OCI-LY3 (cell line): ENCODE results near the gene SERPINH1.
A peak's percentile ranks its signal among the peaks of the same experiment; 100 is the strongest.

Experiments used
- H2AFZ ChIP-seq: fragments of 200-600, 300-600 bp; shearing (Covaris generic); 2 replicates; pipeline ENCODE4 v1.6.0; 2014; ENCODE audit warnings: antibody characterized with exemption, low read depth, low read length
- H3K27ac ChIP-seq: fragments of 200-600, 300-600 bp; sonication (generic); 2 replicates; pipeline ENCODE4 v1.5.1; 2014; ENCODE audit warnings: mild to moderate bottlenecking, low read length, moderate library complexity, mixed read lengths
- H3K27me3 ChIP-seq: fragments of 200-600, 300-600 bp; sonication (generic); 2 replicates; pipeline ENCODE4 v1.6.1; 2014; ENCODE audit warnings: low read depth, low read length, mixed read lengths
- H3K36me3 ChIP-seq: fragments of 200-600, 300-600 bp; sonication (generic); replicated peaks from 2 replicates; pipeline ENCODE3; 2014; ENCODE audit warnings: low read depth, low read length, mixed read lengths
- H3K4me1 ChIP-seq: fragments of 300-600, 200-600 bp; sonication (generic); 2 replicates; pipeline ENCODE4 v1.6.1; 2014; ENCODE audit warnings: low read length, mixed read lengths
- H3K4me2 ChIP-seq: fragments of 200-600, 300-600 bp; sonication (generic); 2 replicates; pipeline ENCODE4 v1.6.1; 2014; ENCODE audit warnings: low read length, mixed read lengths
- H3K4me3 ChIP-seq: fragments of 300-600, 200-600 bp; sonication (generic); 2 replicates; pipeline ENCODE4 v1.5.1; 2014; ENCODE audit warnings: antibody characterized with exemption, mild to moderate bottlenecking, low read length, moderate library complexity
- H3K79me2 ChIP-seq: fragments of 300-600, 200-600 bp; shearing (Covaris generic); 2 replicates; pipeline ENCODE4 v1.6.1; 2014; ENCODE audit warnings: mild to moderate bottlenecking, low read length, mixed read lengths
- H3K9ac ChIP-seq: fragments of 300-600, 200-600 bp; shearing (Covaris generic); 2 replicates; pipeline ENCODE4 v1.6.0; 2014; ENCODE audit warnings: mild to moderate bottlenecking, low read length, moderate library complexity
- H3K9me3 ChIP-seq: fragments of 200-600, 300-600 bp; shearing (Covaris generic); 2 replicates; pipeline ENCODE4 v1.6.1; 2014; ENCODE audit warnings: low read length, mixed read lengths; ENCODE audit not compliant: insufficient read depth
- H4K20me1 ChIP-seq: fragments of 200-600, 300-600 bp; sonication (generic); 2 replicates; pipeline ENCODE4 v1.6.1; 2016; ENCODE audit warnings: low read length, mixed read lengths; ENCODE audit not compliant: insufficient read depth
- CTCF ChIP-seq: fragments of 200-600, 300-600 bp; sonication (generic); IDR thresholded peaks from 2 replicates; pipeline ENCODE4 v1.5.1; 2014; ENCODE audit warnings: antibody characterized with exemption, low read length, low read depth
- EZH2phosphoT487 ChIP-seq: fragments of 200-600 bp; shearing (Covaris generic); IDR thresholded peaks from 2 replicates; pipeline ENCODE4 v1.6.1; 2018; ENCODE audit warnings: antibody characterized with exemption, mixed run types, low read depth

SERPINH1 gene

GRCh38 chr11:75537740-75538139 lies 24.3 kb upstream of the SERPINH1 start:
- Histone ChIP-seq H3K36me3 (no peaks in the 10 kb centered on the region), H2AFZ (peak overlapping the region; percentile 53), H3K4me2 (peak overlapping the region; percentile 66), H3K9me3 (no peaks in the 10 kb centered on the region), H3K4me3 (peak overlapping the region; percentile 59), H3K9ac (peak overlapping the region; percentile 15; the same call in 1 of the 2 replicates), H3K27ac (no peak overlapping the region), H3K27me3 (peaks cover 29% of the 10 kb centered on the region; the same call in 1 of the 2 replicates), H3K4me1 (peaks cover 38% of the 10 kb centered on the region), H4K20me1 (no peaks in the 10 kb centered on the region), H3K79me2 (no peaks in the 10 kb centered on the region)
- TF ChIP-seq EZH2phosphoT487 (no peak), CTCF (no peak)

- no peak for TF ChIP-seq CTCF
- no peak for TF ChIP-seq EZH2phosphoT487
- H4K20me1 ChIP-seq: no peaks in the 10 kb centered on the region
- no peaks in the 10 kb centered on the region for H3K9me3 ChIP-seq
- no peak overlapping the region for H3K4me3 ChIP-seq
- H3K27ac ChIP-seq: no peak overlapping the region
- peaks cover 29% of the 10 kb centered on the region; the same call in 1 of the 2 replicates for H3K27me3 ChIP-seq
- H3K4me1 ChIP-seq: peaks cover 38% of the 10 kb centered on the region
- no peaks in the 10 kb centered on the region for H3K36me3 ChIP-seq
- no peak overlapping the region for H2AFZ ChIP-seq
- no peaks in the 10 kb centered on the region for H3K79me2 ChIP-seq
- H3K9ac ChIP-seq: no peak overlapping the region
- no peak overlapping the region for H3K4me2 ChIP-seq
Measured at GRCh38 chr11:75538150-75538942, 23.7 kb upstream of the SERPINH1 start.

GRCh38 chr11:75539459-75540334 lies 22.4 kb upstream of the SERPINH1 start:
- H3K9me3 ChIP-seq: no peaks in the 10 kb centered on the region
- H3K4me3 ChIP-seq: no peak overlapping the region
- no peak overlapping the region for H2AFZ ChIP-seq
- H3K36me3 ChIP-seq: no peaks in the 10 kb centered on the region
- no peak for TF ChIP-seq EZH2phosphoT487
- TF ChIP-seq CTCF: no peak
- H3K4me1 ChIP-seq: peaks cover 27% of the 10 kb centered on the region
- H3K79me2 ChIP-seq: no peaks in the 10 kb centered on the region
- H4K20me1 ChIP-seq: no peaks in the 10 kb centered on the region
- no peak overlapping the region for H3K27ac ChIP-seq
- no peak overlapping the region for H3K9ac ChIP-seq
- no peak overlapping the region for H3K4me2 ChIP-seq
- H3K27me3 ChIP-seq: peaks cover 21% of the 10 kb centered on the region; the same call in 1 of the 2 replicates
